Measurements from ENCODE around the gene UGT1A7. TPM values are rescaled to one million over a fixed set of nuclear protein-coding genes. Genes with fewer than 3 reads are reported as not detected.

Gene UGT1A7
- total RNA-seq, 4 donors from 2014 or later, result not detected

- no peaks in the 10 kb centered on the region for H3K9me3 ChIP-seq
- intact Hi-C loops (cut with DNase I; ENCODE audit: low total_unique reads) (no loop called here), in situ Hi-C loops (cut with MboI; ENCODE audit: low sequenced_read_pairs in 4 of 4) (no loop called here)
- no peak for DNase-seq
- no peaks in the 10 kb centered on the region for H3K36me3 ChIP-seq
- ATAC-seq, result no peak
- H3K27me3 ChIP-seq, result no peaks in the 10 kb centered on the region
- no peak for TF ChIP-seq CTCF (IDR thresholded peaks at IDR 0.05 in 4 of 5, conservative IDR thresholded peaks at IDR 0.05 in 1 of 5)
- TF ChIP-seq POLR2A (IDR thresholded peaks at IDR 0.05), result no peak
- no peak overlapping the region for H3K27ac ChIP-seq
- H3K4me1 ChIP-seq, result no peaks in the 10 kb centered on the region
- no peak overlapping the region for H3K4me3 ChIP-seq
Observed at GRCh38 chr2:233801357-233802131, 119.8 kb downstream of the UGT1A7 start.

GRCh38 chr2:233802132-233802815 is 120.6 kb downstream of the UGT1A7 start:
- TF ChIP-seq CTCF (IDR thresholded peaks at IDR 0.05 in 4 of 5, conservative IDR thresholded peaks at IDR 0.05 in 1 of 5), result no peak
- intact Hi-C loops (cut with DNase I; ENCODE audit: low total_unique reads) (no loop called here), in situ Hi-C loops (cut with MboI; ENCODE audit: low sequenced_read_pairs in 4 of 4) (no loop called here)
- H3K36me3 ChIP-seq, result no peaks in the 10 kb centered on the region
- no peak overlapping the region for H3K4me3 ChIP-seq
- ATAC-seq (no peak), DNase-seq (no peak)
- no peaks in the 10 kb centered on the region for H3K27me3 ChIP-seq
- H3K4me1 ChIP-seq, result no peaks in the 10 kb centered on the region
- no peak overlapping the region for H3K27ac ChIP-seq
- no peaks in the 10 kb centered on the region for H3K9me3 ChIP-seq

GRCh38 chr2:233803292-233803911 is 121.7 kb downstream of the UGT1A7 start:
- in situ Hi-C loops (cut with MboI; ENCODE audit: low sequenced_read_pairs in 4 of 4) (no loop called here), intact Hi-C loops (cut with DNase I; ENCODE audit: low total_unique reads) (no loop called here)
- no peak overlapping the region for H3K4me3 ChIP-seq
- H3K36me3 ChIP-seq, result no peaks in the 10 kb centered on the region
- H3K27me3 ChIP-seq, result no peaks in the 10 kb centered on the region
- no peak for TF ChIP-seq POLR2A (IDR thresholded peaks at IDR 0.05)
- no peak for TF ChIP-seq CTCF (IDR thresholded peaks at IDR 0.05 in 4 of 5, conservative IDR thresholded peaks at IDR 0.05 in 1 of 5)
- H3K9me3 ChIP-seq, result no peaks in the 10 kb centered on the region
- no peak overlapping the region for H3K27ac ChIP-seq
- ATAC-seq, result no peak
- DNase-seq, result no peak
- no peaks in the 10 kb centered on the region for H3K4me1 ChIP-seq

GRCh38 chr2:233803994-233804393 is 122.3 kb downstream of the UGT1A7 start:
- intact Hi-C loops (cut with DNase I; ENCODE audit: low total_unique reads) (no loop called here), in situ Hi-C loops (cut with MboI; ENCODE audit: low sequenced_read_pairs in 4 of 4) (no loop called here)
- ATAC-seq, result no peak
- Histone ChIP-seq H3K27ac (no peak overlapping the region), H3K4me1 (no peaks in the 10 kb centered on the region), H3K27me3 (no peaks in the 10 kb centered on the region), H3K4me3 (no peak overlapping the region), H3K36me3 (no peaks in the 10 kb centered on the region), H3K9me3 (no peaks in the 10 kb centered on the region)
- DNase-seq, result no peak
- TF ChIP-seq CTCF (IDR thresholded peaks at IDR 0.05 in 4 of 5, conservative IDR thresholded peaks at IDR 0.05 in 1 of 5) (no peak), POLR2A (IDR thresholded peaks at IDR 0.05) (no peak)
